CD4-positive, alpha-beta T cell treated with Interleukin-4 for 1 hour (primary cell): Measurements from ENCODE around the gene MBTD1.
"Not testable (repeated sequence)": the region's sequence is repeated elsewhere in the genome, so short reads cannot be mapped to it uniquely, and the experiment has no call there.

Experiments used
- DNase-seq, 2 donors: peaks; one replicate each; pipeline ENCODE4 v3.0.0-alpha.2; 2020 to 2022

MBTD1 gene

DNA sequence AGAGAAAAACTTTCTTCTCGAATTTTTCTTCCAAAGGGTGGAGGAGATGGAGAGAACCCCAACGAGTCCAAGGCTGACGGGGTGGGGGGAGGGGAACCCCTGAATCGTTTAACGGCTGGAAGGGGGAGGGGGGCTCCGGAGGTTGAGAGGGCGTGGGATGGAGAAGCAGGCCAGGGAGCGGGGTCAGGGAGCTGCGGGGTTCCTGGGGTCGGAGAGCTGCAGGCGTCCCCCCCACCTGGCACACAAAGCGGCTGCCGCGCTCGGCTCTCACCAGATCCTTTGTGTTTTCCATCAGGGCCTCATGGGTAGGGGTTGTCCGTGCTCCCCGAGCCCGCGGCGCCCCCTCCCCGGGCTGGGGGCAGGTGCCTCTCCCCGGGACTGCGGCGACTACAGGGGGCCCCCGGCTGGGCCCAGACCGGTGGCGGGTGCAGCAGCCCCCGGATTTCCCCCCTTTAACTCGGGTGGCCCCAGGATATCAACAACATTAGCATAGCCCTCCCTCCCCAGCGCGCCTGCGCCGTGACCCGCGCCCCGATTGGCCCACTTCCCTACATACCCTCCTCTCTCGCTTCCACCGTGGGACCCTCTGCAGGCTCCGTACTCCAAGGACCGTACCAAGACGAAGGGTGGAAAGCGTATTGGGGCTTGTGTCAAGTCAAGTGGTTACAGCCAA, at the start of gene MBTD1:
TSS of gene MBTD1 (minus strand) at position 486 of the 673 bp plus-strand sequence. CDS start 34,888 bp downstream, outside the sequence.
- DNase-seq = peak; percentile 96 to 97

DNA sequence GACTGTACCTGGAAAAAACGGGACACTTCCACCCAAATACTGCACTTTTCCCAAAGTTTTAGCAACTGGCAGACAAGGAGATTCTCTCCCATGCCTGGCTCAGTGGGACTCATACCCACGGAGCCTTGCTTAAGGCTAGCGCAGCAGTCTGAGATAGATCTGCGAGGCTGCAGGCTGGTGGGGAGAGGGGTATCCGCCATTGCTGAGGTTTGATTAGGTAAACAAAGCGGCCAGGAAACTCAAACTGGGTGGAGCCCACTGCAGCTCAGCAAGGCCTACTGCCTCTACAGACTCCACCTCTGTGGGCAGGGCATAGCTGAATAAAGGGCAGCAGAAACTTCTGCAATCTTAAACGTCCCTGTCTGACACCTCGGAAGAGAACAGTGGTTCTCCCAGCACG, 45.3 kb upstream of the MBTD1 start:
- DNase-seq = no peak

DNA sequence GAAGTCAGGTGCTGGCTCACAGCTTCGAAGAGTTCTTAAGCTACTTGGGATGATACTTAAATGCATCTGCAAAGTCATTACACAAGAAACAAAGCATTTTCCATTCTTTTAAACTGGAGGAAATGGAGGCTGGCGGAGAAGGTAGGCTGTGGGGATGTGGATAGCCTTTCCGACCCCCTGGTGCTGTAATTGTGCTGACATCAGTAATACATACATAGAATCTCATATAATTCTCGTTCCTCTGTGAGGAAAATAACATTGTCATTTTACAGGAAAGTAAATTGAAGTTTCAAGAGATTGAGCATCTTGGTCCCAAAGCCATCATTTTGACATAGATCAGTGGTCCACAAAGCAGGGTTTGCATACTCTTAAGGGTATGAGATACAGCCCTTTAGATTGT, 40.0 kb upstream of the MBTD1 start:
- DNase-seq = no peak

DNA sequence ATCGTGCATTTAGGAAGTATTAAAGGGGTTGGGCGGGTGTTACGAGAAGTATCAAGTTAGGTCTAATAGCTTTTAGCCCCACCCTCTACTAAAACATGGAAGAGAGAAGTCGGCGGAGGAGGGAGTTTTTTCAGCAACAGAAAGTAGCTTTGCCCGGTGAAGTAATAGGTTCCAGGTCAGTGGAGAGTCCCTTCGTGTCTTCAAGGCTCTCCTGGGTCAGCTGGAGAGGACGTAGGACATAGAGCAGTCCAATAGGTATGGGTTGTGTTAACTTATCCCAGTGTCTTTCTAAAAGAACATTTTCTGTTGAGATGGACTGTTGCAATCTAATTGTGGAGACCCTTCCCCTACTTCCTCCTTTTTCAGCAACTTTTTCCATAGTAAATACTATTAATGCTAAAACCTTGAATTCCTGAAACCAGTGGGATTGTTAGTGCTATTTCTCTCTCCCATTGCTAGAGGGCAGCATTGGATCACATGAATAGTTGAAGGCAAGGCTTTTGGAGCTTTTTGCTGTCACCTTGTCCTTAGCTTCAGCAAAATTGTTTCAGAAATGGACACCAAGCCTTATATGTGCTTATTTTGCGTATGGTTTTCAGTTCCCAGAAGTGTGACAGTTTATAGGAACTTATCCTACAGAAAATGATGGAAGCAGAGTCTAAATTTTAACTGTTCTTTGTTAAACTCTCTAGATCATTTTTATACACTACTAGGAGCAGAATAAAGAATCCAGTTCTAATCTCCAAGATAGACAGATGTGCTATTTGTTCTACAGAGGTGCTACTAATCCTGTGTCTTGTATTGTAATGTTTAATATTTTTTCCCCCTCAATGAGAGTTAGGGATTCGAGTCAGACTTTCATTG, 38.9 kb upstream of the MBTD1 start:
- DNase-seq = peak in 1 of 2 donors; percentile 25

DNA sequence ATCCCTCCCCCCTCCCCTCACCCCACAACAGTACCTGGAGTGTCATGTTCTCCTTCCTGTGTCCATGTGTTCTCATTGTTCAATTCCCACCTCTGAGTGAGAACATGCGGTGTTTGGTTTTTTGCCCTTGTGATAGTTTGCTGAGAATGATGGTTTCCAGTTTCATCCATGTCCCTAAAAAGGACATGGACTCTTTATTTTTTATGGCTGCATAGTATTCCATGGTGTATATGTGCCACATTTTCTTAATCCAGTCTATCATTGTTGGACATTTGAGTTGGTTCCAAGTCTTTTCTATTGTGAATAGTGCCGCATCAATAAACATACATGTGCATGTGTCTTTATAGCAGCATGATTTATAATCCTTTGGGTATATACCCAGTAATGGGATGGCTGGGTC, 34.5 kb upstream of the MBTD1 start:
- DNase-seq = not testable (repeated sequence)

DNA sequence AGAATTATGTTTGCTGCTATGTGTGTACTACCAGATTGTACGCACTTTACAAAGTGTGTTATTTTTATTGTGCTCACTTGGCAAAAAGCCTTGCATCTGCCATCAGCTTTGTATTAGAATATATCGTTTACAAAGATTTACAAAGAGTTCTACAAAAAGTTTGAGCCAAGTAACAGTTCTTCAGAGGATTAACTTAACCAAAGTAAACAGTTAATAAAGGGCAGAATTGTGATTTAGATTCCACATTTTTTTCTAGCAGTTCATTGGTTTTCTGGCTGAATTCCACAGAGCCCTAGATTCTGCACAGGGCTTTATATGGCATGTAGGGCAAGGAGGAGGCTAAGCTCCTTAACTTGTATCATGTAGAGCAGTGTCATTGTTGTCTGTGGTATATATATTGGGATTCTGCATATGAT, 29.9 kb upstream of the MBTD1 start:
- no peak for DNase-seq

DNA sequence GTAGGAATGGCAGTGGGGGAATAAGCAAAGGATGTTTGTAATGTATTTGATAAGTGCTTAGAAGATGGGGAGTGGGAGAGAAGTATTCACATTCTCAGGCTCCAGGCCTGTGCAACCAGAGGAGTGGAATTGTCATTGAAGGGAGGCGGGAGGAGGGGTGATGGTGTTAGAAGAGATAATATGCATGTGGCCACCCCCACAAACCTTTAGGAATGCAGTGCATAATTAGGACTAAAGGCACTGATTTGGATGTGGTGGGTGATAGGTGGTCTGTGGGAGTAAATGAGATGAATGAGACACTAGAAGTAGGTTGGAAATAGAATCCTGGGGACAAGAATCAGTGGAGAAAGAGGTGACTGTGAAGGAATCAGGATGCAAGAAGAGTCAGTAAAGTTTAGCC, 27.6 kb upstream of the MBTD1 start:
- no peak for DNase-seq

DNA sequence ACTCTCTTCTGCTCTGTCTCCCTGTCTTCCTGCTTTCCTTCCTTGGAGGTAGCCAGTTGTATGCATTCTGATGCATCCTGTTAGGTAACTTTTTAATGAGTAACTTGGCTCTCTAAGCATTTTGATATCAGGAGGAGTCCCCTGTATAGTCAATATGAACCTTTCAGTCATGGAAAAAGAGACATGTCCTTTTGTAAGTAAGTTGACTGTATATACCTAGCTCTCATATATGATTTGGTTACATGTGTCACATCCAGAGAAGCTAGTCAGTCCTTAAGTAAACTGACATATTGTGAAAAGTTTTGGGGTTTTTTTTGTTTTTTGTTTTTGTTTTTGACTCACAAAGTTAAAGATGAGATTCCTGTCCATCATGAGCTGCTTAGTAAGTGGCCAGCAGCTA, 19.3 kb upstream of the MBTD1 start:
- DNase-seq = no peak

DNA sequence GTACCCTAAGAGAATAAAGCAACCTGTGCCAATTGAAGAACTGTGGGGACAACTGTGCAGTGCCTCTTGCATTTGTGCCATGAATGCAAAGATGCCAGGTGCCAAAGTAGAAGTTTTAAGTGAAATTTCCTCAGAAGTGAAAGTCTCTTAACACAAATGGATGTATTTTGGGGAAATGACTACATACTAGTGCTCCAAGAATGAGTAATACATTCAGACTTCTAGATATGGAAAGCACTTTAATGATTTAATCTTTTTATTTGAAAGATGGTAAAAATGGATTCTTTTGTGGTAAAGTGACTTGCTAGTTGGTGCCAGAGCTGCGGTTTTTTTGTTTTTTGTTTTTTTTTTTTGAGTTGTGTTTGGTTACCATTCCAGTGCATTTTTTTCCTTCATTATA, 15.5 kb upstream of the MBTD1 start:
- no peak for DNase-seq

DNA sequence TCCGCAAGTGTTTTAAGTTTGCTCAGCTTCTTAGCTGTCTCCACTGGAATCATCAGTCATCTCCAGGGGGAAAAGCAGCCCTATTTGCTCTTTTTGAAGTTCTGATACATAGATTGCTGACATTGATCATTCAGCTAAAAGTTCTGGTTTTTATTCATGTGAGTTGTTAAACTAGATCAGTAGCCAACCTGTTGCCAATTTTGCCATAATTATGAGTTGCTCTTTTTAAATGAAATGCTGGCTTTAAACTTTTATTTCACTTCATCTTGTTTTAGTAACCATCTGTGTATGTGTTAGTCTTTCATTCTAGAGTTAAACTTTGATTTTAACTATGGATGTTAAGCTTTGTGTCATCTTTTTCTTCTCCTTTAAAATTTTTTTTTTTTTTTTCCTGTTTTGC, 13.0 kb upstream of the MBTD1 start:
- DNase-seq = no peak

DNA sequence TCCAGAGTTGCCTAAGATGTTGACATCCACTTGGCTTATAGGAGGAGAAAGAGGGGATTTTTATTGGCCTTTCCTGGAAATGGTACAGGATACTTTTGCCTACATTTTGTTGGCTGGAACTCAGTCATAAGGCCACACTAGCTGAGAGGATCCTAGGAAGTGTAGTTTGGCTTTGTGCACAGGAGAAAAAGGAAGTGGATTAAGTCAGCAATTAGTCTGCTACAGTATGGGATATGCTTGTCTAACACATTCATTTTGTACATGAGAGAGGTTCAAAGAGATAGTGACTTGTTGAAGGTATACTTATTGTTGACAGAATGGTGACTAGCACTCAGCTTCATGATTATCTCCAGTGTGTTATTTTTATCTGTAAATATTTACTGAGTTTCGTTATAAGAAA, 10.8 kb upstream of the MBTD1 start:
- DNase-seq = no peak

DNA sequence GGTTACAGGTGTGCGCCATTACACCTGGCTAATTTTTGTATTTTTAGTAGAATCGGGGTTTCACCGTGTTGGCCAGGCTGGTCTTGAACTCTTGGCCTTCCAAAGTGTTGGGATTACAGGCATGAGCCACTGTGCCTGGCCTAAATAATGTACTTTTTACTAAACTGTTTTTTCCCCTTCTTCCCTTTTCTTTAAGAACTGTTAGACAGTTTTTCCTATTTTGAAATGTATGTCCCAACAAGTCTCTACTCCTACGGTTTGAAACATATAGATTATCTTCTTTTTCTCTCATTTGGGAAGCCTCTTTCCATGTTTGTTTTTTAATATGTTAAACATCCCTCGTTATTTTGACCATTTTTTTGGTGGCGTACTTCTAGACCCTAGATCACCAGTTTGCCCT, 10.1 kb upstream of the MBTD1 start:
- no peak for DNase-seq

DNA sequence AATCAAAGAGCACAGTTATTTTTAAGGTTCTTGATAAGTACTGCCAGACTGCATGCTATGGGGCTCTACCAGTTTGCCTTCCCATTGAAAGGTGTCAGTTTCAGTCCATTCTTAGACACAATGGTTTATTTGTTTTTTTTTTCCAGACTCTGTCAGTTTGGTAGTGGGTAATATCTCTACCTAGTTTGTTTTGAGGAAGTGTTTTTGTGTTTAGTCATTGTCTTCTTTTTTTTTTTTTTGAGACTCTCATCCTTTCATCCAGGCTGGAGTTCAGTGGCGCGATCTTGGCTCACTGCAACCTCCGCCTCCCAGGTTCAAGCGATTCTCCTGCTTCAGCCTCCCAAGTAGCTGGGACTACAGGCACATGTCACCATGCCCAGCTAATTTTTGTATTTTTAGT, 4.6 kb upstream of the MBTD1 start:
- not testable (repeated sequence) for DNase-seq

DNA sequence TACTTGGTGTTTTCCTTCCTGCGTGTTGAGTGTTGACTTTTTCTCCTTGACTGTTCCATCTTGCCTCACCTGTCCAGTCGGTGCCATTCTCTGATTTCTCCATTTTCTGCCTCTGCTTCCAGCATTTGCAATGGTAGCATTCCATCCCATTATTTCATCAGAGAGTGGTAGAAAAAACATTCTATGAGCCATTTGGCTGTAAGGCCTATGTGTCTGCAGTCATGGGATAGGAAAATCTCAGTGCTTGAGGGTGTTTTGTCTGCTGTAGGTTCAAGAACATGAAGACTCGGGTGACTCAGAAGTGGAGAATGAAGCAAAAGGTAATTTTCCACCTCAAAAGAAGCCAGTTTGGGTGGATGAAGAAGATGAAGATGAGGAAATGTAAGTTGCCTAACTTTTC, 3.2 kb upstream of the MBTD1 start:
- no peak for DNase-seq

DNA sequence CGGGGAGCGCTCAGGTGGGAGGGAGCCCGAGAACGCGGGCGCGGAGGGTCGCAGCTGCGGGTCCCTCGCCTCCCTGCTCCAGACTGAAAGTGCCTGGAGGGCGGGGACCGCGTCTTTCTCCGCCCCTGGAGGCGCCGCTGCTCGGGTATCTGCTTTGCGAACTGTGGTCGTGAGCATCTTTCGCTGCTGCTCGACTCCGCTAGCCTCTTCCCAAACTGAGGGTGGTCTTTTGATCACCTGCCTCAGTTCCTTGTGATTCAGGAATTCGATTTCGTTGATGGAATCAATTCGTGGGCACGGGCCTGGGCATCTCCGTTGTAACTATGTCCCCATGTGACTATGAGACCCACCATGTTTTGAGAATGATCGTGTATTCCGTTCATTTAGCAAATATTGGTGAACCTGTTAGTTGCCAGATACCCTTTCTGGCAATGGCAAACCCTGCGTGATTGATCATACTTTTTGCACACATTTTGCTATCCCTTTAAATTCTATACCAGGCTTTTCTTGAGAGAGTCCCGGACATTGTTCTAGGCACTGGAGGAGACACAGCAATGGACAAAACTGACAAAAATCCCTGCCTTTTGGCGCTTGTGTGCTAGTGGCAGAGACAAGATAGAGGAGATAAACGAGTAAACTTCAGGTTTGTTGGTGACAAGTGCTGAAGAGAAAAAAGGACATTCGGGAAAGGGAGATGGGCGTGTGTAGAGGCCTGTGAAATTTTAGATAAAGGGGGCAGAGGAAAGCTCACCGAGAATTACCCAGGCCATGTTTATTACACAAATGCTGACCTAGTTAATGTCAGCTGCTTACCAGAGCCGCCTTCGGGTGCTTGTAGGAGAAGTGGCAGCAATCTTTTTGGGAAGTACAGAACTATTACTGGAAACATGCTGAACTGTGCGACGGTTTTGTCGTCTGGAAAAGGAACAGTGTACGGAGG, 1.4 kb upstream of the MBTD1 start:
- DNase-seq = no peak

DNA sequence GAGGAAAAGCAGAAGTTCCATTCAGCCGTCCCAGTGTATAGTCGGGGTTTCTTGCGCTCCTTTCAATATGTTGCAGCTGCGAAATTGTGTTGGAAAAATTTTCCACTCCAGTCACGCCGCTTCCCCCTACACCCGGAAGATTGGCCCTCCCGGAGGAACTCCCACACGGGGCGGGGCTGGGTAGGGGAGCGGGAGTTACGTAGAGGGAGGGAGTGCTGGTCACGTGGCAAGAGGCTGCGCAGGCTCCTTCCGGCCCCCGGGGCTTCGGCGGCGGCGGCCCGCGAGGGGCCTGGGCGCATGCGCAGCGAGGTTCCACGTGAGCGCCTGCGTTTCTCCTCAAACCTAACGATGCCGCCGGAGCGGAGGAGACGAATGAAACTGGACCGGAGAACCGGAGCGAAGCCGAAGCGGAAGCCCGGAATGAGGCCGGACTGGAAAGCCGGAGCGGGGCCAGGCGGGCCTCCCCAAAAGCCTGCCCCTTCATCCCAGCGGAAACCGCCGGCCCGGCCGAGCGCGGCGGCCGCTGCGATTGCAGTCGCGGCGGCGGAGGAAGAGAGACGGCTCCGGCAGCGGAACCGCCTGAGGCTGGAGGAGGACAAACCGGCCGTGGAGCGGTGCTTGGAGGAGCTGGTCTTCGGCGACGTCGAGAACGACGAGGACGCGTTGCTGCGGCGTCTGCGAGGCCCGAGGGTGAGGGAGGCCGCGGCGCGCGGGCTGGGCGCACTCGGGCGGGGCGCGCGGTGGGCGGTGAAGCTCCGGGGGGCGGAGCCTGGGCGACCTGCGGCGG, 581 bp upstream of the MBTD1 start, which contains the start of gene UTP18:
TSS of gene UTP18 (plus strand) at position 310 of the 787 bp plus-strand sequence. CDS start at position 349, 39 bp downstream.
- peak; percentile 97 for DNase-seq

DNA sequence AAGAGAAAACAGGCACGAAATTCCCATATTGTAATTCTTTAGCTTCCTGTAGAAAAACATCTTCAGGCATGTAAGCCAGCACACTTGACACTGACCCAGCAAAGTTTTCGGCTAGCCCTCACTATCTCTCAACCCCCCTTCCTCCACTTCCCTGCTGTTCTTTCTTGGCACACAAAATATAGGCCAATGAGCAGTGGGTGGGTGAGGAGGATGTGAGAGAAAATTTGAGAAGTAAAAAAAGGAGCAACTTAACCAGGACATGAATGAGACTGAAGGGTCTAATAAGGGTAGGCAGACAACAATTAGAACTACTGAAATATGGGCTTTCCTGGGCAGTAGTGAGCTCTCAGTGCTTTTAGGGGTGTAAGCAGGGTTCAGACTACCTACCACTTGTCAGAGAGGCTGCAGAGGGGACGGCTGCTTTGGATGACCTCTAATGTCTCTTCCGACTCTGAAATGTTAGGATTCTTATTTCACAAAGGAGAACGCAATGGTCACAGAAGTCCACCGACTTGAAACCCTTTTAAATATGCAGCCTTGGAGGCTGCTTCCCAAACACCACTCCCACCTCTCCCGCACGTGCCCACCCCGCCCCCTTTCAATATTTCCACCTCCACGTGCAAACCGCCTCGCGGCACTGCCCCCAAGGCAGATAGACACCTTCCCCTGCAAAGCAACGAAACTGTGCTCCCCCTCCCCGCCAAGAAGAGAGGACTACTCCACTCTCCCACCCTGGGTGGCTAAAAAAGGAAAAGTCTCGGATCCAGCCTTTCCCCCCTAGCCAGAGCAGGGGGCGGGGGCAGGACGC, 889 bp downstream of the MBTD1 start:
- peak in 1 of 2 donors; percentile 14 for DNase-seq

DNA sequence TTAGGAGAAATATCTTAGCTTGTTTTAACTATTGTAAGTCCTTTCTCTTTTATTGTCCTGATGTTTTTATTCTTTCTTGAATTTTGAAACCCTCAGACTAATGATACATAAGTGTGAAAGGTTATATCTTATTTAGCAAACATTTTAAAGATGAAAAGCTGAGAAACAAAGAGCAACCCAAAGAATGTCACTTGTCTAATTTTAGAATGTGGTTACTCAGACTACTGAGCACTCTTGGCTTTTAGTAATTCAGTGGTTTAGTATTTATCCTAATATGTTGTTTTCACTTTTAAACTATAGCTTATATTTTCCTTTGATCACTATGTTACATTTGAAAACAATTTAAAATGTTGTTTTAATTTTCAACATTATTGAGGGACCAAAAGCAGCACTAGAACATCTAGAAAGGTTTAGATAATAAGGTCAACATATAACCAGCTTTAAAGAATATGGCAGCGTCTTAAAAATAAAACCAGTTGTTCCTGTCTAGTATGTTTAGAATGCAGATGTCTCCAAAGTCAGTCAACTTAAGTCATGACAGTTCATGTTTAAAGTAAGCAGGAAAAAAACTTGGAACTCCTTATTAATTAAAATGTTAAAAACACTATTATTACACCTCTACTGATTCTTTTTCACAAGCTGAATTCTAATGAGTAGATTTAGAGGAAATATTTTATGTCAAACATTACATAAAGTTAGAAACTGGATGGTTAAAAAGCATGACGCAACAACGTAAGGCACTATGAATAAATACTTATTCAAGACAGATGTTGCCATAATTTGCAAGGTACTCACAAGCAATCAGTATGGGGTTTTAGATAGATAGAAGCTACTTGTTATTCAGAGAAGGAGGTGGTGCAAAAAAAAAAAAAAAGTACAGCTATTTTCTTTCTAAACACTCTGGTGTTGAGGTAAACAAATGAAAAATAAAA, 2.4 kb downstream of the MBTD1 start:
- DNase-seq = no peak

DNA sequence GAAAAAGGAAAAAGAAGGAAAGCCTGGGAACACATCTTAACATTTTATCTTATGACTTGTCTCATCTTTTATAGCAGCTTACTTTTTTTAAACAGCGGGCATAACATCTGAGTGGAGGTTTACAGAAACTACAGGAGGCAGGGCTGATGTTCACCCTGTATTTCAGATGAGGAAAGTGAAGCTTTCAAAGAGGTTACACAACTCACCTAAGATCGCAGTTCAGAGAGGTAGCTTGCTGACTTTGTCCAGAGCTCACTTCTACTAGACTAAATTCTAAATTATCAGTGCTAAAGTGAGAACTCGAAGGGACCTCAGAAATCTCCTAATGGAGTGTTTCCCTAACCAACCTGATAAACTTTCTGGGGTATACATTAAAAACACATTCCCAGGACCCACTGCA, 3.7 kb downstream of the MBTD1 start:
- DNase-seq = no peak

DNA sequence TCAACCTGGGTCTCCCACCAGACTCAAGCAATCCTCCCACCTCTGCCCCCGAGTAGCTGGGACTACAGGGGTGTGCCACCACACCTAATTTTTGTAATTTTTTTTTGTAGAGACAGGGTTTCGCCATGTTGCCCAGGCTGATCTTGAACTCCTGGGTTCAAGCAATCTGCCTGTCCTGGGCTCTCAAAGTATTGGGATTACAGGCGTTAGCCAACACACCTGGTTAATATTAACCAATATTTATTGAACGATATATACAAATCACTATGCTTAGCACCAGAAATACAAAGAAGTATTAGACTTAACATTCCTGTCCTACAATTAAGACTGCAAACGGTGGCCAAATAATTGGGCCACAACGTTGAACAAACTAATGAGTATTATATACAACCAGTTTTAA, 4.2 kb downstream of the MBTD1 start:
- DNase-seq = no peak
